Activated CD4-positive, alpha-beta T cell treated with anti-CD3 and anti-CD28 coated beads, Interleukin-2, amount 50 U/mL, for 4 hours (primary cell): ENCODE measurements around the gene IL2RG.

Experiments used
- DNase-seq, 2 experiments: peaks; one replicate each; pipeline ENCODE4 v3.0.0-alpha.2; 2020

IL2RG gene

GRCh38 chrX:71067712-71068043 is 43.7 kb downstream of the IL2RG start:
- no peak for DNase-seq

- DNase-seq = no peak
Observed at GRCh38 chrX:71067089-71067488, 44.3 kb downstream of the IL2RG start.

DNA sequence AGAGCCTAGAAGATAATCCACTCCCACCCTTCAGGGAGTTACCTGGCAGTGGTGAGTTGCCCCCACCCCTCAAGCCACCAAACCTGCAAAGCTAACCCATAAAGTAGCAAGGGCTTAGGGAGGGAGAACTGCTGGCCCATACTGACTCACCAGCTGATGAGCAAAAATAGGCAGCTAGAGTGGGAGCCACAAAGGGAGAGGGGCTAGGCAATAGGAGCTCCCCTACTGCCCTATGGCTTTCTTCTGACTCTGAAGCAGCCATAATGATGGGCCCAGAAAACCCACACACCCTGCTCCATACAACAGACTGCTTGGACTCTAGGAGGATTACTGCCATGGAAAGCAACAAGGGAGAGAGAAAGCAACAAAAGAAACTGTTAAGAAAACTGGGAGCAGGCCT is 51.2 kb downstream of the IL2RG start:
- DNase-seq = no peak

- DNase-seq = no peak
Observed at GRCh38 chrX:71057848-71058530, 53.4 kb downstream of the IL2RG start.
